ENCODE measurements around the gene TPMT.
A peak's percentile ranks its signal among the peaks of the same experiment; 100 is the strongest.

GRCh38 chr6:18154507-18155149 is at the start of gene TPMT:
- TF ChIP-seq POLR2A (IDR thresholded peaks at IDR 0.05) = peak; percentile 94
- TF ChIP-seq, protein P1, sequence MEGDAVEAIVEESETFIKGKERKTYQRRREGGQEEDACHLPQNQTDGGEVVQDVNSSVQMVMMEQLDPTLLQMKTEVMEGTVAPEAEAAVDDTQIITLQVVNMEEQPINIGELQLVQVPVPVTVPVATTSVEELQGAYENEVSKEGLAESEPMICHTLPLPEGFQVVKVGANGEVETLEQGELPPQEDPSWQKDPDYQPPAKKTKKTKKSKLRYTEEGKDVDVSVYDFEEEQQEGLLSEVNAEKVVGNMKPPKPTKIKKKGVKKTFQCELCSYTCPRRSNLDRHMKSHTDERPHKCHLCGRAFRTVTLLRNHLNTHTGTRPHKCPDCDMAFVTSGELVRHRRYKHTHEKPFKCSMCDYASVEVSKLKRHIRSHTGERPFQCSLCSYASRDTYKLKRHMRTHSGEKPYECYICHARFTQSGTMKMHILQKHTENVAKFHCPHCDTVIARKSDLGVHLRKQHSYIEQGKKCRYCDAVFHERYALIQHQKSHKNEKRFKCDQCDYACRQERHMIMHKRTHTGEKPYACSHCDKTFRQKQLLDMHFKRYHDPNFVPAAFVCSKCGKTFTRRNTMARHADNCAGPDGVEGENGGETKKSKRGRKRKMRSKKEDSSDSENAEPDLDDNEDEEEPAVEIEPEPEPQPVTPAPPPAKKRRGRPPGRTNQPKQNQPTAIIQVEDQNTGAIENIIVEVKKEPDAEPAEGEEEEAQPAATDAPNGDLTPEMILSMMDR (IDR thresholded peaks at IDR 0.05) = no peak
- TF ChIP-seq POLR2AphosphoS5 (IDR thresholded peaks at IDR 0.05) = peak; percentile 93 to 97 (median 93)

All from transverse colon (tissue), 4 donors.